GM12878 (cell line): ENCODE measurements around the gene SLC39A1. TPM values are rescaled to one million over a fixed set of nuclear protein-coding genes. Genes with fewer than 3 reads are reported as not detected.

Experiments used
- KLF5 ChIP-seq: fragments of 450-650 bp; IDR thresholded peaks from 2 replicates; pipeline ENCODE4 v1.6.1; 2014; ENCODE audit warnings: mild to moderate bottlenecking; ENCODE audit not compliant: partially characterized antibody
- MAX ChIP-seq: IDR thresholded peaks from 2 replicates; pipeline ENCODE4 v1.6.1; 2012; ENCODE audit warnings: low read depth, low read length, improper control_type of control experiment
- NFIC ChIP-seq: IDR thresholded peaks from 2 replicates; pipeline ENCODE4 v1.6.1; 2012; ENCODE audit warnings: low read depth, mild to moderate bottlenecking, inconsistent platforms, low read length, moderate library complexity
- PML ChIP-seq: IDR thresholded peaks from 2 replicates; pipeline ENCODE4 v1.6.1; 2012; ENCODE audit warnings: low read length, inconsistent platforms
- RAD51 ChIP-seq: fragments of 450-650 bp; IDR thresholded peaks from 2 replicates; pipeline ENCODE4 v1.6.1; 2016; ENCODE audit warnings: moderate library complexity, mild to moderate bottlenecking, inconsistent platforms
- YBX1 ChIP-seq: fragments of 450-650 bp; IDR thresholded peaks from 2 replicates; pipeline ENCODE4 v1.6.1; 2016; ENCODE audit warnings: antibody characterized with exemption
- YY1 ChIP-seq: IDR thresholded peaks from 2 replicates; pipeline ENCODE4 v1.6.1; 2011; ENCODE audit warnings: low read depth, mild to moderate bottlenecking, low read length
- ZBTB11 ChIP-seq: fragments of 450-650 bp; formaldehyde crosslinking; IDR thresholded peaks from 2 replicates; pipeline ENCODE4 v1.5.0; 2022; ENCODE audit warnings: mild to moderate bottlenecking, missing genetic modification characterization
- polyA plus RNA-seq, 11 experiments: library from polyadenylated mRNA; depleted of rRNA in 4 of 11; unstranded in 6 of 11; stranded (reverse) in 5 of 11; fragments of >200 nt; fragmentation: Nextera tagmentation in 4 of 11; fragmentation: Illumina TruSeq in 1 of 11; extraction: Ambion mirVana in 4 of 11; extraction: Trizol in 1 of 11; gene quantifications; 1 replicate in 1 of 11; 2 replicates in 10 of 11; pipeline versions ENCODE4 v1.2.1 to v1.2.3, GENCODE V29; 2011 to 2016; ENCODE audit warnings: inconsistent platforms in 2 of 11, missing spikeins in 2 of 11, low read depth in 1 of 11
- total RNA-seq, 4 experiments: library from RNA; depleted of rRNA in 3 of 4; stranded (reverse); fragments of >200 nt in 3 of 4; fragmentation: Illumina TruSeq in 1 of 4; extraction: Trizol in 1 of 4; gene quantifications; 2 replicates each; pipeline versions ENCODE4 v1.2.1 to v1.2.3, GENCODE V29; 2013 to 2021
- TF ChIP-seq, protein P1 (sequence below): IDR thresholded peaks from 2 replicates; pipeline ENCODE4 v1.6.1; 2012; ENCODE audit warnings: improper control_type of control experiment, low read depth, low read length; ENCODE audit not compliant: insufficient replicate concordance
- TF ChIP-seq, protein P2 (sequence below): fragments of 450-650 bp; IDR thresholded peaks from 2 replicates; pipeline ENCODE4 v1.6.1; 2017; ENCODE audit warnings: mild to moderate bottlenecking, low read depth, inconsistent platforms; ENCODE audit not compliant: poor library complexity, severe bottlenecking
- TF ChIP-seq, protein P3 (sequence below): fragments of 450-650 bp; IDR thresholded peaks from 2 replicates; pipeline ENCODE4 v1.6.1; 2017; ENCODE audit warnings: mild to moderate bottlenecking, moderate library complexity

Gene SLC39A1
- total and polyA plus RNA-seq, 10 of the 15 experiments (the other 5 are each of a cell fraction or from before 2014, with no cell fraction given) = 8.8 to 98.6 (median 72.4) TPM

- TF ChIP-seq, protein P1, sequence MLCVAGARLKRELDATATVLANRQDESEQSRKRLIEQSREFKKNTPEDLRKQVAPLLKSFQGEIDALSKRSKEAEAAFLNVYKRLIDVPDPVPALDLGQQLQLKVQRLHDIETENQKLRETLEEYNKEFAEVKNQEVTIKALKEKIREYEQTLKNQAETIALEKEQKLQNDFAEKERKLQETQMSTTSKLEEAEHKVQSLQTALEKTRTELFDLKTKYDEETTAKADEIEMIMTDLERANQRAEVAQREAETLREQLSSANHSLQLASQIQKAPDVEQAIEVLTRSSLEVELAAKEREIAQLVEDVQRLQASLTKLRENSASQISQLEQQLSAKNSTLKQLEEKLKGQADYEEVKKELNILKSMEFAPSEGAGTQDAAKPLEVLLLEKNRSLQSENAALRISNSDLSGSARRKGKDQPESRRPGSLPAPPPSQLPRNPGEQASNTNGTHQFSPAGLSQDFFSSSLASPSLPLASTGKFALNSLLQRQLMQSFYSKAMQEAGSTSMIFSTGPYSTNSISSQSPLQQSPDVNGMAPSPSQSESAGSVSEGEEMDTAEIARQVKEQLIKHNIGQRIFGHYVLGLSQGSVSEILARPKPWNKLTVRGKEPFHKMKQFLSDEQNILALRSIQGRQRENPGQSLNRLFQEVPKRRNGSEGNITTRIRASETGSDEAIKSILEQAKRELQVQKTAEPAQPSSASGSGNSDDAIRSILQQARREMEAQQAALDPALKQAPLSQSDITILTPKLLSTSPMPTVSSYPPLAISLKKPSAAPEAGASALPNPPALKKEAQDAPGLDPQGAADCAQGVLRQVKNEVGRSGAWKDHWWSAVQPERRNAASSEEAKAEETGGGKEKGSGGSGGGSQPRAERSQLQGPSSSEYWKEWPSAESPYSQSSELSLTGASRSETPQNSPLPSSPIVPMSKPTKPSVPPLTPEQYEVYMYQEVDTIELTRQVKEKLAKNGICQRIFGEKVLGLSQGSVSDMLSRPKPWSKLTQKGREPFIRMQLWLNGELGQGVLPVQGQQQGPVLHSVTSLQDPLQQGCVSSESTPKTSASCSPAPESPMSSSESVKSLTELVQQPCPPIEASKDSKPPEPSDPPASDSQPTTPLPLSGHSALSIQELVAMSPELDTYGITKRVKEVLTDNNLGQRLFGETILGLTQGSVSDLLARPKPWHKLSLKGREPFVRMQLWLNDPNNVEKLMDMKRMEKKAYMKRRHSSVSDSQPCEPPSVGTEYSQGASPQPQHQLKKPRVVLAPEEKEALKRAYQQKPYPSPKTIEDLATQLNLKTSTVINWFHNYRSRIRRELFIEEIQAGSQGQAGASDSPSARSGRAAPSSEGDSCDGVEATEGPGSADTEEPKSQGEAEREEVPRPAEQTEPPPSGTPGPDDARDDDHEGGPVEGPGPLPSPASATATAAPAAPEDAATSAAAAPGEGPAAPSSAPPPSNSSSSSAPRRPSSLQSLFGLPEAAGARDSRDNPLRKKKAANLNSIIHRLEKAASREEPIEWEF = no peak
- no peak for TF ChIP-seq NFIC
- TF ChIP-seq ZBTB11 (CRISPR knock-in tag) = no peak
- TF ChIP-seq, protein P2, sequence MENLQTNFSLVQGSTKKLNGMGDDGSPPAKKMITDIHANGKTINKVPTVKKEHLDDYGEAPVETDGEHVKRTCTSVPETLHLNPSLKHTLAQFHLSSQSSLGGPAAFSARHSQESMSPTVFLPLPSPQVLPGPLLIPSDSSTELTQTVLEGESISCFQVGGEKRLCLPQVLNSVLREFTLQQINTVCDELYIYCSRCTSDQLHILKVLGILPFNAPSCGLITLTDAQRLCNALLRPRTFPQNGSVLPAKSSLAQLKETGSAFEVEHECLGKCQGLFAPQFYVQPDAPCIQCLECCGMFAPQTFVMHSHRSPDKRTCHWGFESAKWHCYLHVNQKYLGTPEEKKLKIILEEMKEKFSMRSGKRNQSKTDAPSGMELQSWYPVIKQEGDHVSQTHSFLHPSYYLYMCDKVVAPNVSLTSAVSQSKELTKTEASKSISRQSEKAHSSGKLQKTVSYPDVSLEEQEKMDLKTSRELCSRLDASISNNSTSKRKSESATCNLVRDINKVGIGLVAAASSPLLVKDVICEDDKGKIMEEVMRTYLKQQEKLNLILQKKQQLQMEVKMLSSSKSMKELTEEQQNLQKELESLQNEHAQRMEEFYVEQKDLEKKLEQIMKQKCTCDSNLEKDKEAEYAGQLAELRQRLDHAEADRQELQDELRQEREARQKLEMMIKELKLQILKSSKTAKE = no peak
- TF ChIP-seq PML = no peak
- TF ChIP-seq YY1 = no peak
- TF ChIP-seq KLF5 = no peak
- TF ChIP-seq MAX = no peak
- TF ChIP-seq RAD51 = no peak
- no peak for TF ChIP-seq YBX1
- TF ChIP-seq, protein P3, sequence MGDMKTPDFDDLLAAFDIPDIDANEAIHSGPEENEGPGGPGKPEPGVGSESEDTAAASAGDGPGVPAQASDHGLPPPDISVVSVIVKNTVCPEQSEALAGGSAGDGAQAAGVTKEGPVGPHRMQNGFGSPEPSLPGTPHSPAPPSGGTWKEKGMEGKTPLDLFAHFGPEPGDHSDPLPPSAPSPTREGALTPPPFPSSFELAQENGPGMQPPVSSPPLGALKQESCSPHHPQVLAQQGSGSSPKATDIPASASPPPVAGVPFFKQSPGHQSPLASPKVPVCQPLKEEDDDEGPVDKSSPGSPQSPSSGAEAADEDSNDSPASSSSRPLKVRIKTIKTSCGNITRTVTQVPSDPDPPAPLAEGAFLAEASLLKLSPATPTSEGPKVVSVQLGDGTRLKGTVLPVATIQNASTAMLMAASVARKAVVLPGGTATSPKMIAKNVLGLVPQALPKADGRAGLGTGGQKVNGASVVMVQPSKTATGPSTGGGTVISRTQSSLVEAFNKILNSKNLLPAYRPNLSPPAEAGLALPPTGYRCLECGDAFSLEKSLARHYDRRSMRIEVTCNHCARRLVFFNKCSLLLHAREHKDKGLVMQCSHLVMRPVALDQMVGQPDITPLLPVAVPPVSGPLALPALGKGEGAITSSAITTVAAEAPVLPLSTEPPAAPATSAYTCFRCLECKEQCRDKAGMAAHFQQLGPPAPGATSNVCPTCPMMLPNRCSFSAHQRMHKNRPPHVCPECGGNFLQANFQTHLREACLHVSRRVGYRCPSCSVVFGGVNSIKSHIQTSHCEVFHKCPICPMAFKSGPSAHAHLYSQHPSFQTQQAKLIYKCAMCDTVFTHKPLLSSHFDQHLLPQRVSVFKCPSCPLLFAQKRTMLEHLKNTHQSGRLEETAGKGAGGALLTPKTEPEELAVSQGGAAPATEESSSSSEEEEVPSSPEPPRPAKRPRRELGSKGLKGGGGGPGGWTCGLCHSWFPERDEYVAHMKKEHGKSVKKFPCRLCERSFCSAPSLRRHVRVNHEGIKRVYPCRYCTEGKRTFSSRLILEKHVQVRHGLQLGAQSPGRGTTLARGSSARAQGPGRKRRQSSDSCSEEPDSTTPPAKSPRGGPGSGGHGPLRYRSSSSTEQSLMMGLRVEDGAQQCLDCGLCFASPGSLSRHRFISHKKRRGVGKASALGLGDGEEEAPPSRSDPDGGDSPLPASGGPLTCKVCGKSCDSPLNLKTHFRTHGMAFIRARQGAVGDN = no peak
These were observed 31.9 kb upstream of the SLC39A1 start (continued) for GRCh38 chr1:153995202-153995601.
